Measurements from ENCODE around the gene PLA2G5.

- TF ChIP-seq, protein P1, sequence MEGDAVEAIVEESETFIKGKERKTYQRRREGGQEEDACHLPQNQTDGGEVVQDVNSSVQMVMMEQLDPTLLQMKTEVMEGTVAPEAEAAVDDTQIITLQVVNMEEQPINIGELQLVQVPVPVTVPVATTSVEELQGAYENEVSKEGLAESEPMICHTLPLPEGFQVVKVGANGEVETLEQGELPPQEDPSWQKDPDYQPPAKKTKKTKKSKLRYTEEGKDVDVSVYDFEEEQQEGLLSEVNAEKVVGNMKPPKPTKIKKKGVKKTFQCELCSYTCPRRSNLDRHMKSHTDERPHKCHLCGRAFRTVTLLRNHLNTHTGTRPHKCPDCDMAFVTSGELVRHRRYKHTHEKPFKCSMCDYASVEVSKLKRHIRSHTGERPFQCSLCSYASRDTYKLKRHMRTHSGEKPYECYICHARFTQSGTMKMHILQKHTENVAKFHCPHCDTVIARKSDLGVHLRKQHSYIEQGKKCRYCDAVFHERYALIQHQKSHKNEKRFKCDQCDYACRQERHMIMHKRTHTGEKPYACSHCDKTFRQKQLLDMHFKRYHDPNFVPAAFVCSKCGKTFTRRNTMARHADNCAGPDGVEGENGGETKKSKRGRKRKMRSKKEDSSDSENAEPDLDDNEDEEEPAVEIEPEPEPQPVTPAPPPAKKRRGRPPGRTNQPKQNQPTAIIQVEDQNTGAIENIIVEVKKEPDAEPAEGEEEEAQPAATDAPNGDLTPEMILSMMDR (IDR thresholded peaks at IDR 0.05; ENCODE audit: low read length) = no peak
- no peak for TF ChIP-seq EZH2 (IDR thresholded peaks at IDR 0.05; ENCODE audit: borderline replicate concordance, low read length)
Observed at GRCh38 chr1:20112279-20113000, 42.4 kb downstream of the PLA2G5 start.

All from OCI-LY1 (cell line).